Measurements from ENCODE around the gene BOD1. TPM values are rescaled to one million over a fixed set of nuclear protein-coding genes. Genes with fewer than 3 reads are reported as not detected.

The BOD1 gene
- total and polyA plus RNA-seq, 4 donors: 15.1 to 16.0 (median 15.6) TPM

GRCh38 chr5:173642191-173642816 lies 25.9 kb upstream of the BOD1 start (continued):
- TF ChIP-seq, protein P1, sequence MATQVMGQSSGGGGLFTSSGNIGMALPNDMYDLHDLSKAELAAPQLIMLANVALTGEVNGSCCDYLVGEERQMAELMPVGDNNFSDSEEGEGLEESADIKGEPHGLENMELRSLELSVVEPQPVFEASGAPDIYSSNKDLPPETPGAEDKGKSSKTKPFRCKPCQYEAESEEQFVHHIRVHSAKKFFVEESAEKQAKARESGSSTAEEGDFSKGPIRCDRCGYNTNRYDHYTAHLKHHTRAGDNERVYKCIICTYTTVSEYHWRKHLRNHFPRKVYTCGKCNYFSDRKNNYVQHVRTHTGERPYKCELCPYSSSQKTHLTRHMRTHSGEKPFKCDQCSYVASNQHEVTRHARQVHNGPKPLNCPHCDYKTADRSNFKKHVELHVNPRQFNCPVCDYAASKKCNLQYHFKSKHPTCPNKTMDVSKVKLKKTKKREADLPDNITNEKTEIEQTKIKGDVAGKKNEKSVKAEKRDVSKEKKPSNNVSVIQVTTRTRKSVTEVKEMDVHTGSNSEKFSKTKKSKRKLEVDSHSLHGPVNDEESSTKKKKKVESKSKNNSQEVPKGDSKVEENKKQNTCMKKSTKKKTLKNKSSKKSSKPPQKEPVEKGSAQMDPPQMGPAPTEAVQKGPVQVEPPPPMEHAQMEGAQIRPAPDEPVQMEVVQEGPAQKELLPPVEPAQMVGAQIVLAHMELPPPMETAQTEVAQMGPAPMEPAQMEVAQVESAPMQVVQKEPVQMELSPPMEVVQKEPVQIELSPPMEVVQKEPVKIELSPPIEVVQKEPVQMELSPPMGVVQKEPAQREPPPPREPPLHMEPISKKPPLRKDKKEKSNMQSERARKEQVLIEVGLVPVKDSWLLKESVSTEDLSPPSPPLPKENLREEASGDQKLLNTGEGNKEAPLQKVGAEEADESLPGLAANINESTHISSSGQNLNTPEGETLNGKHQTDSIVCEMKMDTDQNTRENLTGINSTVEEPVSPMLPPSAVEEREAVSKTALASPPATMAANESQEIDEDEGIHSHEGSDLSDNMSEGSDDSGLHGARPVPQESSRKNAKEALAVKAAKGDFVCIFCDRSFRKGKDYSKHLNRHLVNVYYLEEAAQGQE (IDR thresholded peaks at IDR 0.05): no peak
- TF ChIP-seq RXRA (IDR thresholded peaks at IDR 0.05) (peak; percentile 93 to 94), SP1 (IDR thresholded peaks at IDR 0.05) (peak; percentile 67), FOXA1 (IDR thresholded peaks at IDR 0.05) (peak; percentile 83)
- TF ChIP-seq, protein P2, sequence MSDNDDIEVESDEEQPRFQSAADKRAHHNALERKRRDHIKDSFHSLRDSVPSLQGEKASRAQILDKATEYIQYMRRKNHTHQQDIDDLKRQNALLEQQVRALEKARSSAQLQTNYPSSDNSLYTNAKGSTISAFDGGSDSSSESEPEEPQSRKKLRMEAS (IDR thresholded peaks at IDR 0.05): no peak

DNA sequence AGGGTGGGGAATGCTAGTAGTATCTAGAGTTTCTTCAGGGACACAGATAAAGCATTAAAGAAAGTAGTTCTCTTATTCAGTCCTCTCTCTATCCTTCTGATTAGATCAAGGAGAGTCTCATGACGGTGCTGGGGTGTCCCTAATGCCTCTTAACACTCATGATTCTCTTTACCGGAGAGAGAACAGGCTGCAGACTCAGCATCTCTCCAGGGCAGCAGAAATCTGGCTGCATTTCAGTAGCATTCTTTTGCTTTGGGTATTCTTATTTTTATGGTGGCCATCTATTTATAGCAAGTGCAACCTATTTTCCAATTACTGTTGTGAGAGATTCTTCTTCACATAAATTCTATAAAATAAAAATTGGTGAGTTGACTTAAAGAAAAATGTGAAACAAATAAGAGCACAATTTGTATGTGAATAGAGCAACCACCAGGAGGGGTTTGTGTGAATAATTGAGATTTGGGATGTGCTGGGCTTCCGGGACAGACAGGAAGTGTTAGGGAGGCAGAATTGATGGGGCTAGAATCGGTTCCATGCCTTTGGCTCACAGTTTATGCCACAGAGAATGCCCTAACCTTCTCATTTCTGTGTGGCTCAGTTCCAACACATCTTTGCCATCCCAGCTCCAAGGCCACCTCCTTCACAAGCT lies 23.8 kb upstream of the BOD1 start:
- TF ChIP-seq FOXA2 (IDR thresholded peaks at IDR 0.05) (no peak), RAD21 (IDR thresholded peaks at IDR 0.05) (peak in 1 of 2 donors; percentile 4)
- no peak for DNase-seq (ENCODE audit: low spot score)
- 59% methylated on average over 4 of the region's 4 CpGs for WGBS
- Histone ChIP-seq H3K9ac (ENCODE audit: low read depth in 1 of 2, low read length in 2 of 2) (no peak overlapping the region), H3K27me3 (ENCODE audit: control insufficient read depth in 4 of 4, insufficient read depth in 4 of 4, low read length in 3 of 4) (no peaks in the 10 kb centered on the region), H3K9me3 (ENCODE audit: control insufficient read depth in 4 of 4, low read length in 3 of 4) (no peaks in the 10 kb centered on the region), H3K36me3 (ENCODE audit: control insufficient read depth in 4 of 4, insufficient read depth in 3 of 4, low read depth in 1 of 4, low read length in 3 of 4) (no peaks in the 10 kb centered on the region), H3K4me1 (ENCODE audit: control insufficient read depth in 4 of 4, insufficient read depth in 4 of 4, low read length in 3 of 4) (peaks cover 0 to 23% (median 19%) of the 10 kb centered on the region in 4 donors), H3K27ac (ENCODE audit: low read depth in 1 of 2, low read length in 2 of 2) (no peak overlapping the region), H3K4me3 (ENCODE audit: low read depth in 1 of 3, low read length in 3 of 3) (no peak overlapping the region)

DNA sequence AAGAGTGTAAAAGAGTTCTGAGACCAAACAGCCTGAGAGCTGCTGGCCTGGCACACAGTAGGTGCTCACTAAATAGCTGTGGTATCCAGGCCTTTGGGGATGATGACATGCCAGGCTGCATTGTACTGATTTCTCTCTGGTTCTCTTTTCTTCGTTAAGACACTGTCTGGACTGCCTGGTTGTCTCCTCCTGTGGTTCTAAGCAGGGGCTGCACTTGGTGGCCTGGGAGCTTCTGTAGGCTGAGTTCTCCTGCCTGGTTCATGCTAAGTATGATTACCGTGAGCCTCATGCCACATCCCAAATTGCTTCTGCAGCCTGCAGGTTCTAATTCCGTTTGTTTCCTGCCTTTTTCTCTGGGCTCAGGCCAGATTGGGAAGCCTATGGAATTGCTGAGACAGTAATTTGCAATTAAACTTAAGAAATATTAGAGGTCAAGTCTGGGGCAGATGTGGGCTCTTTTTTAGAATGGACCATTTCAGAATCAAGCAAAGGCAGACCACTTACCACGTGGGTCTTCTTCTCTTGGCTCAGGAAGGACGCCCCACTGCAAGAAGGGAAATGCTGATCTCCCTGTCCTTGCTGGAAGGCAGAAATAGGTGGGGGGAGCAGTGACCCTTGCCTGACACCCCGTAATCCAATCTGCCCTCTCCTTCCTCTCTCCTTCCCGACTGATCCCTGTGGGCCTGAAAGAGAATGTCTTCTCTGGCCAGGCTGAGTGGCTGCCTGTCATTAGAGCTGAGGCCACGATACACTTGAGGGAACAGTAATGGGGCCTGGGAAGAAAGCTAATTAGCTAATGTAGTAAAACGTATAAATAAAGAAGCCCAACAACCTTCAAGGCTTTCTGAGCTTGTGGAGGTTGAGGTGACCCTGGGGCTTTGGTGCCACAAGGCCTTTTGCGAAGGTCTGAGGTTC lies 21.9 kb upstream of the BOD1 start:
- no peak for TF ChIP-seq NR2F2 (IDR thresholded peaks at IDR 0.05)
- TF ChIP-seq, protein P1 (IDR thresholded peaks at IDR 0.05): no peak
- TF ChIP-seq RXRA (IDR thresholded peaks at IDR 0.05): no peak
- TF ChIP-seq SP1 (IDR thresholded peaks at IDR 0.05): no peak
- TF ChIP-seq FOXA2 (IDR thresholded peaks at IDR 0.05): no peak
- TF ChIP-seq, protein P3, sequence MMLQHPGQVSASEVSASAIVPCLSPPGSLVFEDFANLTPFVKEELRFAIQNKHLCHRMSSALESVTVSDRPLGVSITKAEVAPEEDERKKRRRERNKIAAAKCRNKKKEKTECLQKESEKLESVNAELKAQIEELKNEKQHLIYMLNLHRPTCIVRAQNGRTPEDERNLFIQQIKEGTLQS (IDR thresholded peaks at IDR 0.05): no peak
- TF ChIP-seq EGR1 (IDR thresholded peaks at IDR 0.05; ENCODE audit: low read depth in 2 of 2): no peak
- no peak for TF ChIP-seq JUND (IDR thresholded peaks at IDR 0.05)
- no peak for TF ChIP-seq CTCF (IDR thresholded peaks at IDR 0.05; ENCODE audit: low read depth, low read length, missing input control)
- TF ChIP-seq RAD21 (IDR thresholded peaks at IDR 0.05): no peak
- TF ChIP-seq HNF4A (conservative IDR thresholded peaks at IDR 0.05): no peak
- no peak for TF ChIP-seq GABPA (IDR thresholded peaks at IDR 0.05 in 1 of 2, conservative IDR thresholded peaks at IDR 0.05 in 1 of 2)
- TF ChIP-seq HNF4G (IDR thresholded peaks at IDR 0.05): no peak
- Histone ChIP-seq H3K9ac (ENCODE audit: low read depth in 1 of 2, low read length in 2 of 2) (no peak overlapping the region), H3K27ac (ENCODE audit: low read depth in 1 of 2, low read length in 2 of 2) (no peak overlapping the region), H3K4me3 (ENCODE audit: low read depth in 1 of 3, low read length in 3 of 3) (no peak overlapping the region), H3K4me1 (ENCODE audit: control insufficient read depth in 4 of 4, insufficient read depth in 4 of 4, low read length in 3 of 4) (peaks cover 0 to 23% (median 19%) of the 10 kb centered on the region in 4 donors), H3K9me3 (ENCODE audit: control insufficient read depth in 4 of 4, low read length in 3 of 4) (no peaks in the 10 kb centered on the region), H3K27me3 (ENCODE audit: control insufficient read depth in 4 of 4, insufficient read depth in 4 of 4, low read length in 3 of 4) (no peaks in the 10 kb centered on the region), H3K36me3 (ENCODE audit: control insufficient read depth in 4 of 4, insufficient read depth in 3 of 4, low read depth in 1 of 4, low read length in 3 of 4) (no peaks in the 10 kb centered on the region)
- WGBS: 81% methylated on average over 10 of the region's 10 CpGs
- no peak for DNase-seq (ENCODE audit: low spot score)

Measured in liver (tissue), 9 donors.